CD4-positive, alpha-beta T cell (primary cell): ENCODE results near the gene EFNA1. TPM values are rescaled to one million over a fixed set of nuclear protein-coding genes. Genes with fewer than 3 reads are reported as not detected.

ENCODE experiments used
- ATAC-seq: fragments of 200-7000 bp; cut with Tn5 transposase; one replicate; pipeline ENCODE4 v1.10.0; 2022; ENCODE audit warnings: mild to moderate bottlenecking; ENCODE audit not compliant: poor library complexity
- CTCF ChIA-PET: fragments of 350-600 bp; sonication (Branson Sonifier 250); formaldehyde crosslinking; loops from one replicate; lab custom pipeline; 2021; ENCODE audit warnings: antibody characterized with exemption, inconsistent platforms; lab: Charles Lee
- POLR2A ChIA-PET: fragments of 350-600 bp; sonication (Branson Sonifier 250); formaldehyde crosslinking; loops from one replicate; lab custom pipeline; 2021; ENCODE audit warnings: antibody characterized with exemption, inconsistent platforms; lab: Charles Lee
- DNase-seq, 14 experiments: peaks; one replicate each; pipeline ENCODE4 v3.0.0-alpha.2; 2013 to 2020; ENCODE audit warnings: mixed read lengths in 2 of 14
- H3K27ac ChIP-seq, 2 donors: one replicate each; pipeline versions ENCODE4 v1.5.1 to v1.7.0; 2013; ENCODE audit warnings: low read length in 2 of 2, low read depth in 1 of 2, mild to moderate bottlenecking in 1 of 2
- H3K27me3 ChIP-seq, 2 experiments: 1 replicate in 1 of 2; 2 replicates in 1 of 2; pipeline versions ENCODE4 v1.6.1 to v1.7.0; 2013; ENCODE audit warnings: low read length in 2 of 2, control low read depth in 1 of 2, mild to moderate bottlenecking in 1 of 2, moderate library complexity in 1 of 2; ENCODE audit not compliant: insufficient read depth in 2 of 2, control insufficient read depth in 1 of 2
- H3K36me3 ChIP-seq: one replicate; pipeline ENCODE4 v1.6.1; 2013; ENCODE audit warnings: low read length, control low read depth; ENCODE audit not compliant: insufficient read depth
- H3K4me1 ChIP-seq: one replicate; pipeline ENCODE4 v1.6.1; 2013; ENCODE audit warnings: low read length, control low read depth; ENCODE audit not compliant: insufficient read depth
- H3K4me3 ChIP-seq: one replicate; pipeline ENCODE4 v1.5.1; 2013; ENCODE audit warnings: mild to moderate bottlenecking, low read length, moderate library complexity
- H3K9me3 ChIP-seq, 2 experiments: 1 replicate in 1 of 2; 2 replicates in 1 of 2; pipeline versions ENCODE4 v1.6.1 to v1.7.0; 2013; ENCODE audit warnings: low read length in 2 of 2, mild to moderate bottlenecking in 2 of 2, control low read depth in 1 of 2, moderate library complexity in 1 of 2; ENCODE audit not compliant: control insufficient read depth in 1 of 2, insufficient read depth in 1 of 2
- H3K27ac Mint-ChIP-seq: one replicate; pipeline ENCODE4 v1.8.0; 2020; ENCODE audit warnings: mixed read lengths
- H3K27me3 Mint-ChIP-seq: one replicate; pipeline ENCODE4 v1.8.0; 2021; ENCODE audit warnings: mixed read lengths
- H3K36me3 Mint-ChIP-seq: one replicate; pipeline ENCODE4 v1.8.0; 2021; ENCODE audit warnings: low read depth, mixed read lengths
- H3K4me1 Mint-ChIP-seq: one replicate; pipeline ENCODE4 v1.8.0; 2021; ENCODE audit warnings: low read depth, mixed read lengths
- H3K4me3 Mint-ChIP-seq: one replicate; pipeline ENCODE4 v1.8.0; 2020; ENCODE audit warnings: mild to moderate bottlenecking, mixed read lengths
- H3K9me3 Mint-ChIP-seq: one replicate; pipeline ENCODE4 v1.8.0; 2020; ENCODE audit warnings: mixed read lengths
- intact Hi-C, 2 experiments: fragments of 100-400 bp; cut with DNase I in 1 of 2; cut with micrococcal nuclease in 1 of 2; formaldehyde crosslinking; loops; one replicate each; pipeline versions ENCODE4 v1.15.1 to v1.9.0; 2023 to 2025; cut with DNase I, micrococcal nuclease
- total RNA-seq, 174 experiments: library from RNA in 2 of 174; stranded (reverse) in 2 of 174; gene quantifications; one replicate each; pipeline ENCODE4 v1.2.3 and lab custom pipeline; 2021 to 2026
- TF ChIP-seq, protein P1 (sequence below): fragments of 200-600 bp; IDR thresholded peaks from one replicate; pipeline ENCODE4 v1.8.0; 2022; ENCODE audit warnings: antibody characterized with exemption, mild to moderate bottlenecking

The EFNA1 gene
- total RNA-seq, 2 experiments from 2014 or later, result 4.2 to 5.9 TPM

DNA sequence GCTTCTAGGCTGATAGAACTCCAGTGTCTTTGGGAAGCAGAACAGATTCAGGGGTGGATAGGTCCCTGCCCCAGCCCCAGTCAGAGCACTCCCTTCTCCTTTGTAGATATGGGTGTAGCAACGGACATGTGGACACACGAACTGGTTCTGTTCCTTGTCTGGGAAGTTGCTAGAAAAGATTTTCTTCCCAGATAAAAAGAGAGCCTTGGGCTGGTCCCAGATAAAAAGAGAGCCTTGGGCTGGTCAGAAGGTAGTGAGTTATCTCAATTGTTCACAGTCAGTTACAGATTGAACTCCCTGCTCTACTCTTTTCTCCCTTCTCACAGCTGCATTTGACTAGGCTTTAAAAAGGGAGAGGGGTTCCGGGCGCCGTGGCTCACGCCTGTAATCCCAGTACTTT lies 7.4 kb upstream of the EFNA1 start:
- ATAC-seq, result no peak
- no peaks in the 10 kb centered on the region for H3K4me1 ChIP-seq
- H3K9me3 ChIP-seq, result no peaks in the 10 kb centered on the region
- Mint-ChIP-seq H3K9me3 (no peaks in the 10 kb centered on the region), H3K36me3 (no peaks in the 10 kb centered on the region), H3K4me3 (no peak overlapping the region), H3K27me3 (peaks cover 5% of the 10 kb centered on the region), H3K27ac (no peak overlapping the region), H3K4me1 (no peaks in the 10 kb centered on the region)
- H3K27me3 ChIP-seq, result no peaks in the 10 kb centered on the region
- no peak overlapping the region for H3K4me3 ChIP-seq
- no peak for DNase-seq
- ChIA-PET CTCF (interaction anchor here (1.6 kb wide), 1 partner anchor 29 kb away, joined by 5 read pairs; no protein-coding TSS in a partner anchor), POLR2A (no interaction called here)
- TF ChIP-seq, protein P1, sequence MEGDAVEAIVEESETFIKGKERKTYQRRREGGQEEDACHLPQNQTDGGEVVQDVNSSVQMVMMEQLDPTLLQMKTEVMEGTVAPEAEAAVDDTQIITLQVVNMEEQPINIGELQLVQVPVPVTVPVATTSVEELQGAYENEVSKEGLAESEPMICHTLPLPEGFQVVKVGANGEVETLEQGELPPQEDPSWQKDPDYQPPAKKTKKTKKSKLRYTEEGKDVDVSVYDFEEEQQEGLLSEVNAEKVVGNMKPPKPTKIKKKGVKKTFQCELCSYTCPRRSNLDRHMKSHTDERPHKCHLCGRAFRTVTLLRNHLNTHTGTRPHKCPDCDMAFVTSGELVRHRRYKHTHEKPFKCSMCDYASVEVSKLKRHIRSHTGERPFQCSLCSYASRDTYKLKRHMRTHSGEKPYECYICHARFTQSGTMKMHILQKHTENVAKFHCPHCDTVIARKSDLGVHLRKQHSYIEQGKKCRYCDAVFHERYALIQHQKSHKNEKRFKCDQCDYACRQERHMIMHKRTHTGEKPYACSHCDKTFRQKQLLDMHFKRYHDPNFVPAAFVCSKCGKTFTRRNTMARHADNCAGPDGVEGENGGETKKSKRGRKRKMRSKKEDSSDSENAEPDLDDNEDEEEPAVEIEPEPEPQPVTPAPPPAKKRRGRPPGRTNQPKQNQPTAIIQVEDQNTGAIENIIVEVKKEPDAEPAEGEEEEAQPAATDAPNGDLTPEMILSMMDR, result no peak
- no peaks in the 10 kb centered on the region for H3K36me3 ChIP-seq
- intact Hi-C loops, result no loop called here
- no peak overlapping the region for H3K27ac ChIP-seq

DNA sequence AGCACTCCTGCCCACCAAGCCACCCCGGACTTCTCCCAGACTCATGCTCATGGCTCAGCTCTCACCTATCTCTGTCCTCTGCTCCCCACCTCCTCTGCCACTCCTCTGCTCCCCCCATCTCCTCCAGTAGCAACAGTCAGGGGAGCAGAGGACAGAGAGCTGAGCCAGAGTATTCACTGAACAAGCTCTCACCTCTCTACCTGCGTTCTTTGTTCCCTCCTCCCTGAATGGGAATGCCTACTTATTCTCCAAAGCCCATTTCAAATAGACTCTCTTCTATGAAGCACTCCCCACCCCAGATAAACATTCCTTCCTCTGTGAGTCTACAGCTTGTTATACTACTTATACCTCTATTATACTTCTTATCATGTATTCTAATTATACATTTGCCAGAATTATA lies 6.4 kb upstream of the EFNA1 start:
- ChIA-PET CTCF (interaction anchor here (1.6 kb wide), 1 partner anchor 30 kb away, joined by 5 read pairs; no protein-coding TSS in a partner anchor), POLR2A (no interaction called here)
- H3K36me3 ChIP-seq, result no peaks in the 10 kb centered on the region
- Mint-ChIP-seq H3K36me3 (no peaks in the 10 kb centered on the region), H3K9me3 (no peaks in the 10 kb centered on the region), H3K4me3 (no peak overlapping the region), H3K4me1 (no peaks in the 10 kb centered on the region), H3K27me3 (peaks cover 5% of the 10 kb centered on the region), H3K27ac (no peak overlapping the region)
- H3K4me1 ChIP-seq, result peaks cover 2% of the 10 kb centered on the region
- peaks cover 0 to 2% of the 10 kb centered on the region in 2 experiments for H3K27me3 ChIP-seq
- intact Hi-C loops, result no loop called here
- DNase-seq (no peak), ATAC-seq (no peak)
- TF ChIP-seq, protein P1, result no peak
- no peak overlapping the region for H3K27ac ChIP-seq
- H3K4me3 ChIP-seq, result no peak overlapping the region
- H3K9me3 ChIP-seq, result no peaks in the 10 kb centered on the region

DNA sequence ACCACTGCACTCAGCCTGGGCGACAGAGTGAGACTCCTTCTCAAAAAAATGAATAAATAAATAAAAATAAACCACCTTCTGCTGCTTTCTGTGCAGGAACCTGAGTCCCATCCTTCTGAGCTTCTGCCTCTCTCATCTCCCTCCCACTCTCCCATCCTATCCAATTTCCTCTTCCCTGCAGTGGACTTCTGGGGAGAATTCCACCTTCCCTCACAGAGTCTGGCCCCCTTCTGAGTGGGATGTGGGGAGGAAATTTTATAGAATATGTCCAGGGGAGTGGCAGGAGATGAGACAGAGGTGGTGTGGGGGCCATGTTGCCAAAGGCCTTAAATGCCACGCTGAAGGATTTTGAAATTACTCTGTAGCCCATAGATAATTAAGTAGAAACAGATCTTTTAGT lies 5.4 kb upstream of the EFNA1 start:
- no peak overlapping the region for H3K27ac ChIP-seq
- ChIA-PET POLR2A (no interaction called here), CTCF (interaction anchor here (1.1 to 1.4 kb wide), 2 partner anchors 36 to 45 kb away, joined by 3 read pairs; no protein-coding TSS in a partner anchor)
- peaks cover 12% of the 10 kb centered on the region for H3K4me1 ChIP-seq
- Mint-ChIP-seq H3K27ac (no peak overlapping the region), H3K9me3 (no peaks in the 10 kb centered on the region), H3K27me3 (peaks cover 12% of the 10 kb centered on the region), H3K4me1 (peaks cover 8% of the 10 kb centered on the region), H3K4me3 (no peak overlapping the region), H3K36me3 (no peaks in the 10 kb centered on the region)
- DNase-seq, result no peak
- TF ChIP-seq, protein P1, result no peak
- no peaks in the 10 kb centered on the region for H3K9me3 ChIP-seq
- ATAC-seq, result no peak
- H3K27me3 ChIP-seq, result peaks cover 0 to 2% of the 10 kb centered on the region in 2 experiments
- no peak overlapping the region for H3K4me3 ChIP-seq
- H3K36me3 ChIP-seq, result no peaks in the 10 kb centered on the region
- intact Hi-C loops, result no loop called here
